ENCODE results near the gene NCKAP5.

NCKAP5 gene

DNA sequence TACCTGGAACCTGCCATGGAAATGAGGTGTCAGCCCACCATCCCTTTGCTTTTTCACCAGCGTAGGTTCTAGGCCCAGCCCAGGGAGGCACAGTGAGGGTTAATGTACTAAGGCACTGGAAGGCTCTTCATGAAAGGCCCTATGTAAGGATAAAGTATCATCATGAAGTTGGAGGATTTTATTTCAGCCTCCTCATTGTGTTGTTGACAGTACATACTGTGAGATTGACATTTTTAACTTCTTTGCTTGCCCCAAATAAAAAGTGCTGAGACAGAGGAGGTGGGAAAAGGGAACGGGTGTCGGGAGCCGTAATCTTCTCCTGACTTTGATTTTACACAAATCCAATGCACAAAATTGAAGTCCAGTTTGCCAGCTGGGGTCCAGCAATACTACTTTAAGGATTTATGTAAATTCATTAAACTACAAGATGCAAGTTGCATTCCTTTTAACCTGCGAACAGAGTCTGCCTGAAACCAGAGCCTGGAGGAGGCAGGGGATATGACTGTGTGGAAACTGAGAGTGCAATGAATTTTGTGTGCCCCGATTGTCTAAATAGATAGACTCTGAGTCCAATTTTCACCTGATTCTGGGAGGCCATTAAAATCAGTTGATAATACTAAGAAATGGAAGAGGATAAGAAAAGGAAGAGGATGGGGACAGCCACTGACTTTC is 5.4 kb upstream of the NCKAP5 start:
- DNase-seq: no peak

DNA sequence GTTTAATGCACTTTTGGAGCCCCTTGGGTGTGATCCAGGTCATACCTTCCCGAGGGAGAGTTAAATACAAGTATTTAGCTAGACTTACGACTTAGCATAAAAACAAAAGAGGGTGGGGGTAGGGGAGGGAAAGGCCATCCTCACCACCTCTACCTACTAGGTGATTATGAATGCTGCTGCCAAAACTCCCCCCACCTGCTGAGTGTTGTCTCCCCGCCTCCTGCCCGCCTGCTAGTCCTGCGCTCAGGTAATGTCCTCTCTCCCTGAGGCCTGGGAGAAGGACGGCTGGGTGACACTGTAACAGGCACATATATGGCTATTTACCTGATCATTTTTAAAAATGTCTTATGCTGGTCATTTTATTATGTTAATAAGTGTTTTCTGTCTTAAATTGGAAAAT is 3.0 kb upstream of the NCKAP5 start:
- DNase-seq: no peak

DNA sequence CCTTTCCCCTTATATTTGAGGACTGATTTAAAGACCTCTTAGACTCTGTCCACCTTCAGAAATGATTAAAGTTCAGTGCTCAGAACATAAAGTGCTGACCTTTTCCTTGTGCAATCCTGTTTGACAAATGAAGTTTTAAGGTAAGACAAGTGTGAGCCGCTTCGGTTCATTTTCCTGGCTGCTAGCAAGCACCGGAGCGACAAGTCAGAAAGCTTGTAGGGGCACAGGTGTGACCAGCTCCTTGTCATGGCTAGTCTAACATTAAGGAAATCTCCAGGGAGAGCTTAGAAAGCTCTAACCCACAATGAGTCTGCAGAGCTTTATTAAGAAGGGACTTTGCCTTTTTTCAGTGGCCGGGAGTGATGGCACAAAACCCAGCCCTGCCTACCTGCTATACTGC is 2.3 kb upstream of the NCKAP5 start:
- no peak for DNase-seq

DNA sequence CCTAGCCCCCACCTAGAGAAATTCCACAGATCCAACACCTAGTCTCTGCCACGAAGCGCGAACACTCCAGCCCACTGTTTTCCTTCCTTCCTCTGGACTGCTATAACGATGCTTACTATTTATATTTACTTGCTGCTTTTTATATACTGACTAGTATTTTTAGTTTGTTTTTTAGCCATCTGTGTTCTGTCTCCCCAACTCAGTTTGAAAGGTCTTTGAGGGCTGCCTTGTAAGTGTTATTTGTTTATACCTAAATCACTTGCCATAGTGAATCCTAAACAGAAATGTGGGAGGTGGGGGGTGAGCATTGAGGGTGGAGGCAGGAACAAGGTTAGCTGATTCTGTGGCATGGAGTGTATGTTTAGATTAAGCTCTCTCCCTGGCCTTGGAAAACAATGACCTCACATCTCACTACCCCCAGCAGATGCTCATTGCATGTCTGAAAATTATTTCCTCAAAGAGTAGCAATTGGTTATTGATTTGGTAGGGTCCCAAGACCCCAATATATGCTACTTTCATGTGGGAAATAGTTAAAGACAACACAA is 1.1 kb upstream of the NCKAP5 start:
- no peak for DNase-seq

DNA sequence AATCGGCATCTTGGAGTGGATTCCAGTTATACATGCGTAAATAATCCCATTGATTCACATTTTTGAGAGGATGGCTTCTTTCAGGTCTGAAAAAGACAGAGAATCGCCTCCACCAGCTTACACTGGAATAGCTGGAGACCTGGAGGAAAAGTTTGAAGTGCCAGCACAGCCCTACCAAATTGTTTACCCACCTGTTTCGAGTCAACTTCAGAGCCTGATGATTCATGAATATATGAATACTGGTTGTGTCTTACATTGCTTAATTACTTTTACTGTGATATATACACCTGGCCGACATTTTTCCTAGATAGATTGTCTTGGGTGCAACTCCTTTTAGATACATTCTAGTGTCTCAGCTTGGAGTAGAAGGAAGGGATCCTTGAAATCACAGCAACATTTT is 335 bp upstream of the NCKAP5 start:
- DNase-seq: no peak

DNA sequence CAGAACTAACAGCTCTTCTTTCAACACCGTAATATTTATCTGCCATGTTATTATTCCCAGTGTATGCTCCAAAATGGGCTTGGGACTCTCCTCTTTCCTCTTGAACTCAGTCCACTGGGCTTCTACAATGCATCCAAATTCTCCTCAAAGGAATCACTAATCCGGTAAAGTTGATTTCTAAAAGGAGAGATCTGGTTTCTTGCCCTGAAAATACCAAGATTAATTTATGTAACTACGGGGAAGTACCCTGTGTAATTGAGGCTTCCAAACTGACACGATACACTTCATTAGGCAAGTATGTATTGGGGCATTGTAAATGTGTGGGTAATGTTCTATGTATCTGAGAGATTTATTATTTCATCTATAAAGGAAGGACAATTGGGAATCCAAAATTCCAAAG is 5.7 kb downstream of the NCKAP5 start:
- DNase-seq: no peak

DNA sequence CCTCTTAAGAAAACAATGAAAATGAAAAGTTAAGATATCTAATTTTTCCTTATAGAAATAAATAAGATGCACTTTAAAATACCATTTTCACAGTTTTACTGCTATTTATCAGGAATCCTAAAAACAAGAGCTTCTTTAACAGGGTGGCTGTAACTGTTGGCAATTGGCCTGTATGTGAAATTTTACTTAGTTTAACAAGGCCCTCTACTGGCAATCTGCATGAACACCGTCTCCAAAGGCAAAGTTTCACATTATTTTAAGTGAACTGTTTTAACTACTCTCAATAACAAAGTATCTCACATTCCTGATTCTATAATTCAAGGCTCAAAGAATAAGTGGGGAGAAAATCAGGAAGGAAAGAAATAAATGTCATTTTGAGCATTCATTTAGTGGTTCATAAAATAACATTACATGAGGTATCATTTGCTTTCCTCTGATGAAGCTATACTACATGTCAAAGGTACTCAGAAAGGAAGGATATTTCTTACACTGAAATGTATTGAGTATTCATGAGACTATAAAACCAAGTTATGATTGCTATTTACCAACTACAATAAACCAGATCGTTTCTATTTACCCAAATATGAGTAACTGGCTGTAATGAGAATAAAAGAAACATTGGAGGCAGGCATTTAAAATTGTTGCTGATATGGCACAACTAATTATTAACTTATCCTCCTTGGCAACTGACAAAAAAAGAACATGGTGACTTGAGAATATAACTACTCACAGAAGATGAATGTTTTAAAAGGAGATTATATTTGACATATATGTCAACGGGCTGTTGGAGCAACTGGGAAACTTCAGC is 7.0 kb downstream of the NCKAP5 start:
- no peak for DNase-seq

DNA sequence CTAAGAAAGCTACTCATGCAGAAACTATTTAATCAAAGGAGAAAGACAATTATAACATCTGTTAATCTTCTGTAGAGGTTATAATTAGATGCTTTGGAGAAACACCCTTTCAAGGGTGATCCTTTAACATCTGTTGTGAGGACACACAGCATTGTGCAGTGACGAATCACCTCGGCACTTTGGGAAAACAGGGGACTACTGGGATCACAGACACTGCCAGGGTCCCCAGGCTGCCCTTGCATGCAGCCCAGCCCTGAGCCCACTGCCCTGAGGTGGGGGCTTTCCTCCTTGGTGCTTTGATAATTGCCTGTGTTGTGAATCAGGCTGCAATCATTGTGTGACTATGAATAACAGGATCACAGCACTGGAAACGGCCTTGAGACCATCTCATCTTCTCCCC is 10.6 kb downstream of the NCKAP5 start:
- no peak for DNase-seq

DNA sequence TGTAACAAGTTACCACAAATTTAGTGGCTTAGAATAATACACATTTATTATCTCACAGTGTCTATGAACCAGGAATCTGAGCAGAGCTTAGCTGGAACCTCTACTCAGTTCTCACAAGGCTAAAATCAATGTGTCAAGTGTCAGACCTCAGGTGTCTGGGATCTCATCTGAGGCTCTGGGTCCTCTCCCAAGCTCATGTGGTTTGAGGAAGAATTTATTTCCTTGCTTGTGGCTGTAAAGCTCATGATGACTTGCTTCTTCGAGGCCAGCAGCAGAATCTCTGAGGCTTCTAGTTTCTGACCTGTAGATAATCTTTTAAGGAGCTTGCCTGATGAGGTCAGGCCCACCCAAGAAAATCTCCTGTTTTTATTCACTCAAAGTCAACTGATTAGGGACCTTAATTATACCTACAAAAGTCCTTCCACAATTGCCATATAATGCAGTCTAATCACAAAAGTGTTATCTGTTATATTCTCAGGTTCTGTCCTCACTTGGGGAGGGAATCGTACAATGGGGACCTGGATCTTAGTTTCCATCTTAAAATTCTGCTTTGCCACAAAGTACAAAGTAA is 14.3 kb downstream of the NCKAP5 start:
- no peak for DNase-seq

DNA sequence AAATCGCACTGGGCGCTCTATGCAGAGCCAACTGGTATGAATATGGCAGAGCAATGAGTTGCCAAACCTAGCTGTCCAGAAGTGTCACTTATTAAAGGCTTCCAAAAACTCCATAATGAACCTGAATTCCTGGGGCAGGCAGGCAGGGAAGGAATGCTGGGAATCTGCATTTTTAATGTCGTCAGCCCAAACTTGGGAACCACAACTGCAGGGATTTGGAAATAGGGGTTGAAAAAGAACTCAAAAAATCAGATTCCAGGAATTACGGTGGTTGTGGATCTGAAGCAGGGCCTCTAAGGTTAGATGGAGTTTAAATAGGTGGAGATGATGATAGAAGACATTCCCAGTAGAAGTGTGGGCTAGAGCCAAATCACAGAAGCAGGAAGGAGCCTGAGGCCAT is 15.0 kb downstream of the NCKAP5 start:
- no peak for DNase-seq

DNA sequence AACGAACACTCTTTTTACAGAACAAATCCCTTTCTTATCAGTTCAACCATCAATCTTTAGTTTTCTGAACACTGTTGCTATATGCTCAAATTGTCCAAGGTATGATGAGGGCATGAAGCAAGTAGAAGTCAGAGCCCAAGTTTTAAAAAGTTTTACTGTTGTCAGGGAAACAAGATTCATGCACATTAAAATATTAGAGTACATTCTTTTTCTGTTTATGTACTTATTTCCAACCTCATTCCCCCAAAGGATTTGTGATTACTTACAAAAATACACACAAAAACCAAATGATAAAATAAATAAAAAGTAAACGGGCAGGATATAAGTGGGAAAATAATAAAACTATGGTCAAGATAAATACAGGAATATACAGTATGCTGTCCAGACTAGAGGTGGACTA is 15.4 kb downstream of the NCKAP5 start:
- DNase-seq: no peak

DNA sequence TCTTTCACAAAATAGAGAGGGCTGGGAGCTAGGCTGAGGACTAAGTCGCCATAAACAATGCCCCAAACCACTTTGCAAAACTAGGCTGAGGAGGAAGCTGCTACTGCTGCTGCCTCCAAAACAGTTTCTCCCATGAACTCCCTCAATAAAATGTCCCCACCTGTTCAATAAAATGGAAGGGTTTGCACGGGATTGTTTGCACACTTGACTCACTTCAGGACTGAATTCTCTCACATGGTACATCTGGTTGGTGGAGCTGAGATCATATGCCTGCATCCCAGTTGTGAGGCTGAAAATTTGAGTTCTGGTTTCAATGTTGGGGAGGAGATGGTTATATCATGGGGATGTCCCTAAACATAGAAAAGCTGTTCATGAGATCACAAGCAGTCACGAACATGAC is 26.5 kb downstream of the NCKAP5 start:
- DNase-seq: no peak

DNA sequence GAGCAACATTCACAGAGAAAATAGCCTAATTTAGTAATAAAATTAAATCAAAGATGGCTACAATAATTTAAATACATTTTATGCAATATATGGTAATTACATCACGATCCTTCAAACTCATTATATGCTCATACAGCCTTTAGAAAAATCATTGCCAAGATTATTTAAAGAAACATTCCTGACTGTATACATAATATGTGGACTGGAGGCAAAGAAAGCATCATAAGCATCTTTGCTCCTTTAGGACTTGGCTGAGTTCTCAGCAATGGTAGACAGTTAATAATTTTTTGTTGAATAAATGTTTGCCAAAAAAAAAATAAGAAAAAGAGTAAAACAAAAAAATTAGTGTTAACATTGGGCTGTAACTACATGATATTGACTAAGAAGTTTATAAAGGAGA is 26.9 kb downstream of the NCKAP5 start:
- DNase-seq: no peak

DNA sequence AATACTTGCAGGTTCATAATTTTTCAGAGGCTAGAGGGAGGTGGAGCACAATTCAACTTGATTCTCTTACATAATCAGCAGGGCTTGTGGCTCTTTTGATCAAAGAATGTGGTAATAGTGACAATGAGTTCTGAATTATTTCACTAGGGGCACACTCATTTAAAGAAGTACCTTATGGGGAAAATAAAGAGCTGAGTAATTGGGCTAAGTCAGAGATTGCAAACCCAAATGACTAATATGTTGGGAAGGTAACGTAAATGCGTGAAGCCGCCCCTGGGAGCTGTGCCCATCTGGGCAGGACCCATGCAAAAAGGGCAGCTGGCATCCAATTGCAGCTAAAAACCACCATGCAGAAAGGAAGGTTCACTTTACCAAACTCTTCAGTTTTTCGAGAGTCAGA is 35.3 kb downstream of the NCKAP5 start:
- DNase-seq: no peak

DNA sequence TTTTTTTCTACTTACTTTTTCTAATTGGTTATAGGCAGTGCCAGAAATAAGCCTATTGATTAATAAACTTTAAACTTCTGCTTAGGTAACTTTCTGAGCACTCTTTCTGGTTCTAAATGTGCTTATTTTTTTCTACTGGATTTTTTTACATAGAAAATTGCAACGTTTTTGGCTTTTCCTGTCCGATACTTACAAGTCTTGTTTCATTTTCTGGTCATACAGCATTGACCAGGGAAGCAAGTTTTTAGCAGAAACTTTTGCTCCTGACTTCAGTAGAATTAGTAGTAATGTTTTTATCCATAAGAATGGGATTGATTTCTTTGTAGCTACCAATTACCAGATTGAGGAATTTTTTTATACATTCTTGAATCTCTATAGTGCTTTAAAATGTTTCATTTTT is 36.9 kb downstream of the NCKAP5 start:
- no peak for DNase-seq

DNA sequence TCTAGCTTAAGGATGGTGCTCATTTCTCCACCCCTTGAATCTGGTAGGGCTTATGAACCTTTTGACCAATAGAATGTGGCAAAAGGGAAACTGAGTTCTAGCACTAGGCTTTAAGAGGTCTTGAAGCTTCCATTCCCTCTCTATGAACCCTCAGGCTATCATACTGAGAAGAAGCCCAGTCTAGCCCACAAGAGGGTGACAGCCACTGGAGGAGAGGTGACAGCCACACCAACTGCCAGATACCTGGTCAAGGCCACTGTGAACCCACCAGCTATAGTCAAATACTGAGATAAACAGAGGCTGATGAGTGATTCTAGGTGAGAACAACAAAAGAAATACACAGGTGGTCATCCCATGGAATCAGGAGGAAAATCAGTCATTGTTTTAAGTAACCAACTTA is 37.6 kb downstream of the NCKAP5 start:
- DNase-seq: no peak

DNA sequence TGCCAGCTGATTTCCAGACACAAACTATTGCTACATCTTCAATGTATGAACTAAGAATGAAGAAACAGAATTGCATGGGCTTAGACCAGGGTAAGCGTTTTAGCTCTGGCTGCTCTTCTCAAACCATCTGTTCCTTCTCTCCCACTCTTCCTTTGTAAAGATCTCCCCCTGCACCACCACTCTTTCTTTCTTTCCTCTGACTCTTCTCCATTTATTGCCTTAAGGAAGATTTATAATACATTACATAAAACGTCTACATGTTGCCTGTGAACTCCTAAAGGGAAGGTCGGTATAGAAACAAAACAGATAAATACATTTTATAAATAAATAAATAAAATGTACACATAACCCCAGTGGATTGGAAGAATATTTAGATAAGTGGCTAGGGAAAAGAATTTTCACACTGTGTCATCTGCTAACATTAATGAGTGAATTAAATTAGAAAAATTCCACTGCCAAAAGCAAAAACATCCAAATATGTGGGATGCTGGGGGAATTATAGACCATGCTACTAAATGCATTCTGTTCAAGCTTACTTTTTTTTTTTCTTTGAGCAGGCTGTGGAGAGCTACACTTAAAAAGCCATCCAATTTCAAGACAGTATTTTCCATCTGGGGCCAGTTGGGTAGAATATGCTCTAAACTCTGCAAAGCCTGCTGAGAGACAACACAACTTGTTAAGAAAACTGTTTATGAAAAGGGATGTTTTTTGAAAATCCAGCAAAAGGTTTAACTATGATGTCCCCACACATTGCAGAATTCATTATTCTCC is 41.5 kb downstream of the NCKAP5 start:
- DNase-seq: no peak

DNA sequence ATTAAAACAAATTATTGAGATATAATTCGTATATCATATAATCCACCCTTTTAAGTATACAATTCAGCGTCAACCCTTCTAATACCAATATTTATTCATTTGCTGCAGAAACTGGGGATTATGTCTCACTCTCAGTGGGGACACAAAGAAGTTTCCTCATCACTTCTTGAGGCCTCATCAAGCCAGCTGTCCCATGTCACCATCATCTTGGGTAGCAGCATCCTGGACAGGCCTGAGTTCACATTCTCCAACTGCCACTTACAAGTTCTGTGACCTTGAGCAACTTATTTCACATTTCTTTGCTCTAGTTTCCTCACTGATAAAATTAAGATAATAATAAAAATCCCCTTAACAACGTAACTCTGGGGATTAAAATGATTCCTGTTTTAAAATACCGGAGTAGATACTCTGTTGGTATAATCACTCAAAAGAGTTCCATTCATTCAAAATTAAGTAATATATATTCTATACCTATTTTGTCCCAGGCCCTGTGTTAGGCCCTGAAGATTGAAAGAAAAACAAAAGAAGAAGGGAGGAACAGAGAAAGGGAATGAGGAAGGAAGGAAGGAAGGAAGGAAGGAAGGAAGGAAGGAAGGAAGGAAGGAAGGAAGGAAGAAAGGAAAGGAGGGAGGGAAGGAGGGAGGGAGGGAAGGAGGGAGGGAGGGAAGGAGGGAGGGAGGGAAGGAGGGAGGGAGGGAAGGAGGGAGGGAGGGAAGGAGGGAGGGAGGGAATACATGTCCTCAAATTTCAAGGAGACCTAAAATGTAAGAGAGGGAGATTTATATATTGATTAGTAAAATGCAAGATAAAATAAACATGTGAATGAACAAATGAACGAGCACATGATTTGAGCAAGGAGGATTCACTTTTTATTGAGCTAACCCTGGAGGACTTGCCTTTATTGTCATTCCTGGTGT is 42.4 kb downstream of the NCKAP5 start:
- DNase-seq: no peak

DNA sequence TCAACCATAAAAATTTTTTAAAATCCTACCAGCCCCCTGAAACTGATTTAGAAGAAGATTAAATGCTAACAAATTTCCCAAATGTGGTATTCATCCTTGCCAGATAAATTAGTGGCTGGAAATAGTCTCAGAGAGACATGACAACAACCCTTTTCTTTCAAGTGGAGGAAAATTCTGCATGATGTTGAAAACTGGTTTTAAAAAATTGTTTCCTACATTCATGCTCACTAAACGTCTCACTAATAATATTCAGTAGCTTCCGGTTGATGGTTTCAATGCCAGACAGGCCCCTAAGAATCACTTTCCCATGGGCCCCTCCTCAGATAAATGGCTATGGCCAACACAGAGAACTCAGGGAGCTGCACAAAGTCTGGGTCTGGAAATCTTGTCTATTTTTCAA is 43.2 kb downstream of the NCKAP5 start:
- no peak for DNase-seq

DNA sequence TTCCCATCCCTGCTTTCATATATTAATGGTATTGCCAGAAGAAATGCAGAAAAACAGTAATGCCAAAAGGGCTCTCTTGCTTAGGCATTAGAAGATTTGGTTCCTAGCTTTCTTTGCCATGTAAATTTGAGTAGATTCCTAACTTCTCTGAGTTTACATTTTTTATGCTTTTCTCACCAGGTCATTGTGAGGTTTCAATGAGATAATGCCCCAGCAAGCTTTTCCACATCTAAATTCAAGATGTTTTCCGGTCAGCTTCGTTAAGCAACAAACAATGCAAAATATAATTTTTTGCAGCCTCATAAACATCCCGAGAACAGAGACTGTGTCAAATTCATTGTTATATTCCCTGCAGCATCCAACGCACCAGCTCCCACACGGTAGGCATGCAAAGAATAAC is 44.9 kb downstream of the NCKAP5 start:
- no peak for DNase-seq

DNA sequence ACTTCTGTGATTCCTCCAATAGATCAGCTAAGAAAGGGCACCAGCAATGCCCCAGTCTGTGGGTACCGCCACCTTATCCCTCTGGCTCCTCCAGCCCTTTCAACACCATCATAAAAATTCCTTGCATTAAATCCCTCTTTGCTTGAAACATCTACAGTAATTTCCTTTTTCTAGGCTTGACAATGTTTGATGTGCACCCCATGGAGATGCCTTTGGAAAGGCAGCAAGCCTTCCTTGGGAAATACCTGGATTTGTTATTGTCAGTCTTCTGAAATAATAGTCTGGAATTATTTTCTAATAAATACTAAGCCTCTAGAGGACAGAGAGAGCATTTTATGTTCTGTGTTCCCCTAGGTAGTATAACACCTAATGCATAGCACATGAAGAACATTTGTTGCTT is 46.1 kb downstream of the NCKAP5 start:
- DNase-seq: no peak

DNA sequence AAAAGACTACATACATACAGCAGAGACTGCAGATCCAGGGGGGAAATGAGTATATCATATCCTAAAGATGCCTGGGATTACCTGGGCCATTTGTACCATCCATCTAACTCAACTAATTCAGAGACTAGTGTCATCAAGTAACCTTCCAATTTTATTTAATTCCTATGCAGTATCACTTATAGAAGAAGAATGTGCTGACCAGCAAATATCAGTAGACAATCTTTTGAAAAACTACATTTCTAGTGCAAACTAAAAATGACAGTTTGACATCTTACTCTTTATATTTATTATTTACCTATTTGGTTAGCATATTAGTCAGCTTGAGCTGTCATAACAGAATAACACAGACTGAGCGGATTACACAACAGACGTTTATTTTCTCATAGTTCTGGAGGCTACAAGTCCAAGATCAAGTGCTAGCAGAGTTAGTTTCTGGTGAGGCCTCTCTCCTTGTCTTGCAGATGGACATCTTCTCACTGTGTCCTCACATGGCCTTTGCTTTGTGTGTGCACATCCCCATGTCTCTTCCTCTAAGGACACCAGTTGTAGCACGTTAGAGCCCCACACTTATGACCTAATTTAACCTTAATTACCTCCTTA is 47.0 kb downstream of the NCKAP5 start:
- no peak for DNase-seq
